ENCODE measurements around the gene TSSK2.

TSSK2 gene

GRCh38 chr22:19139001-19139356 lies 7.9 kb downstream of the TSSK2 start:
- no peaks in the 10 kb centered on the region for H3K9me2 ChIP-seq (replicated peaks; ENCODE audit: insufficient read depth, low read length)
- no peak overlapping the region for H3K4me3 ChIP-seq (ENCODE audit: insufficient read depth, low read length, poor library complexity, severe bottlenecking)
- no peak overlapping the region for H3K27ac ChIP-seq (ENCODE audit: low read depth, low read length)
- H3K9ac ChIP-seq (ENCODE audit: low read length), result no peak overlapping the region
- peaks cover 8% of the 10 kb centered on the region for H3K79me2 ChIP-seq (ENCODE audit: insufficient read depth, low read length)
- TF ChIP-seq EZH2phosphoT487 (conservative IDR thresholded peaks at IDR 0.05; ENCODE audit: low read length) (no peak), CTCF (IDR thresholded peaks at IDR 0.05; ENCODE audit: insufficient read depth, low read length, poor library complexity, severe bottlenecking) (no peak)
- no peaks in the 10 kb centered on the region for H3F3A ChIP-seq (ENCODE audit: insufficient read depth)
- no peaks in the 10 kb centered on the region for H4K20me1 ChIP-seq (ENCODE audit: low read depth, low read length)
- H3K27me3 ChIP-seq (ENCODE audit: low read length), result no peaks in the 10 kb centered on the region
- H2AFZ ChIP-seq (ENCODE audit: low read depth, low read length, severe bottlenecking), result no peak overlapping the region
- H3K9me3 ChIP-seq (ENCODE audit: insufficient read depth, low read length), result no peaks in the 10 kb centered on the region
- no peaks in the 10 kb centered on the region for H3K36me3 ChIP-seq (ENCODE audit: low read length)
- no peak overlapping the region for H3K4me2 ChIP-seq (ENCODE audit: low read depth, low read length, poor library complexity, severe bottlenecking)

- no peaks in the 10 kb centered on the region for H3K9me3 ChIP-seq (ENCODE audit: insufficient read depth, low read length)
- no peaks in the 10 kb centered on the region for H3K9me2 ChIP-seq (replicated peaks; ENCODE audit: insufficient read depth, low read length)
- no peak overlapping the region for H3K27ac ChIP-seq (ENCODE audit: low read depth, low read length)
- H3K36me3 ChIP-seq (ENCODE audit: low read length), result no peaks in the 10 kb centered on the region
- no peak for TF ChIP-seq CTCF (IDR thresholded peaks at IDR 0.05; ENCODE audit: insufficient read depth, low read length, poor library complexity, severe bottlenecking)
- TF ChIP-seq EZH2phosphoT487 (conservative IDR thresholded peaks at IDR 0.05; ENCODE audit: low read length), result no peak
- H3K4me2 ChIP-seq (ENCODE audit: low read depth, low read length, poor library complexity, severe bottlenecking), result no peak overlapping the region
- no peak overlapping the region for H3K9ac ChIP-seq (ENCODE audit: low read length)
- H2AFZ ChIP-seq (ENCODE audit: low read depth, low read length, severe bottlenecking), result no peak overlapping the region
- no peak overlapping the region for H3K4me3 ChIP-seq (ENCODE audit: insufficient read depth, low read length, poor library complexity, severe bottlenecking)
- no peaks in the 10 kb centered on the region for H4K20me1 ChIP-seq (ENCODE audit: low read depth, low read length)
- no peaks in the 10 kb centered on the region for H3F3A ChIP-seq (ENCODE audit: insufficient read depth)
- peaks cover 13% of the 10 kb centered on the region for H3K79me2 ChIP-seq (ENCODE audit: insufficient read depth, low read length)
- no peaks in the 10 kb centered on the region for H3K27me3 ChIP-seq (ENCODE audit: low read length)
These were observed 8.9 kb downstream of the TSSK2 start for GRCh38 chr22:19139974-19140373.

DNA sequence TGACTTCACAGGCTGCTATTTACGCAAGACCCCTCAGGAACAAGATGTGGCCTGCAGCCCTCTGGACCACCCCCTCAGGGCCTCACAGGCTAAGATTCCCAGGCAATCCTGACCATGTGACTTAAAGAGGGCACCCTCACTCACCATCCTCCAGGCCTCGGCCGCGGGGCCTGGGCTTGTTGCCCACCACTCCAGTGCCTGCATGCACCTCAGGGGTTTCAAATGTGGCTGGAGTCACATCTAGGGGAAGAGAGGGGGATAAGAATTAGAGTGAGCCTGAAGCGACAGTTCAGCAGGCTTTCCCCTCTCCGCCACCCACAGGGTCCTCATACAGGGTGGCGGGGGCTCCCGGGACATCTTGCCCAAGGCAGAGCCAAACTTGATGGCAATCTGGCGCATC lies 11.3 kb downstream of the TSSK2 start:
- no peaks in the 10 kb centered on the region for H3K36me3 ChIP-seq (ENCODE audit: low read length)
- H3K9me3 ChIP-seq (ENCODE audit: insufficient read depth, low read length), result no peaks in the 10 kb centered on the region
- no peak overlapping the region for H3K9ac ChIP-seq (ENCODE audit: low read length)
- H3K4me3 ChIP-seq (ENCODE audit: insufficient read depth, low read length, poor library complexity, severe bottlenecking), result no peak overlapping the region
- no peak overlapping the region for H3K4me2 ChIP-seq (ENCODE audit: low read depth, low read length, poor library complexity, severe bottlenecking)
- no peaks in the 10 kb centered on the region for H3K27me3 ChIP-seq (ENCODE audit: low read length)
- H3K79me2 ChIP-seq (ENCODE audit: insufficient read depth, low read length), result peaks cover 13% of the 10 kb centered on the region
- no peak overlapping the region for H3K27ac ChIP-seq (ENCODE audit: low read depth, low read length)
- TF ChIP-seq CTCF (IDR thresholded peaks at IDR 0.05; ENCODE audit: insufficient read depth, low read length, poor library complexity, severe bottlenecking), result no peak
- no peak for TF ChIP-seq EZH2phosphoT487 (conservative IDR thresholded peaks at IDR 0.05; ENCODE audit: low read length)
- H3K9me2 ChIP-seq (replicated peaks; ENCODE audit: insufficient read depth, low read length), result no peaks in the 10 kb centered on the region
- no peak overlapping the region for H2AFZ ChIP-seq (ENCODE audit: low read depth, low read length, severe bottlenecking)
- no peaks in the 10 kb centered on the region for H3F3A ChIP-seq (ENCODE audit: insufficient read depth)
- H4K20me1 ChIP-seq (ENCODE audit: low read depth, low read length), result no peaks in the 10 kb centered on the region

Data from SU-DHL-6 (cell line).